Activated CD4-positive, alpha-beta T cell treated with anti-CD3 and anti-CD28 coated beads, Interleukin-2, amount 50 U/mL, for 1 hour (primary cell): ENCODE measurements around the gene NINJ2.
A peak's percentile ranks its signal among the peaks of the same experiment; 100 is the strongest.
"Not testable (repeated sequence)": the region's sequence is repeated elsewhere in the genome, so short reads cannot be mapped to it uniquely, and the experiment has no call there.

Experiments used
- DNase-seq: peaks from one replicate; pipeline ENCODE4 v3.0.0-alpha.2; 2020

NINJ2 gene

GRCh38 chr12:639988-640387 lies 23.3 kb downstream of the NINJ2 start:
- no peak for DNase-seq

- no peak for DNase-seq
Observed at GRCh38 chr12:639566-639965, 23.7 kb downstream of the NINJ2 start.

DNA sequence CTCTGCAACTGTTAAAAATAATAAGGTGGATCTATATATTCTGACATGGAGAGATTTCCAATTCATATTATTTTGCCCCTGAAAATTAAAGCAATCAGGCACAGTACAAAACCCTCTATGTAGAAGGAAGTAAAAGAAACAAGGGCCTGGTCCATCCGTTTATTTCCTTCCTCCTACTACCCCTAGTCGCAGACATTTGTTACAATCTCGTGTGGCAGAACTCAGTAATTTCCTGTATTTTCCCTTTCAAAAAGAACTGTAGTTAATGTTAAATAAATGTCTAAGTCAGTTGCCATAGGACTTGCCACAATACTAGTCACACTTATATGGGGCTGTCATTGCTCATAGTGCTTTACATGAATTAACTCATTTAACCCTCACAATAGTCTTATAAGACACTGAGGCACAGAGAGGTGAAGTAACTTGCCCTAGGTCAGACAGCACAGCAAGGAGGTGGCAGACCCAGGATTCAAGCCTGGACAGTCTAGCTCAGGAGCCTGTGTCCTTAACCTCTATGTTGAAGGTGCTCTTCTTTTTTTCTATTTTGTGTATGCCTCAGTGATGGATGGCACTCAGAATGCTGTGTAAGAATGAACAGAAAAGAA lies 24.2 kb downstream of the NINJ2 start:
- DNase-seq = no peak

GRCh38 chr12:636632-637031 lies 26.6 kb downstream of the NINJ2 start:
- no peak for DNase-seq

- DNase-seq = no peak
Observed at GRCh38 chr12:633731-634130, 29.5 kb downstream of the NINJ2 start.

DNA sequence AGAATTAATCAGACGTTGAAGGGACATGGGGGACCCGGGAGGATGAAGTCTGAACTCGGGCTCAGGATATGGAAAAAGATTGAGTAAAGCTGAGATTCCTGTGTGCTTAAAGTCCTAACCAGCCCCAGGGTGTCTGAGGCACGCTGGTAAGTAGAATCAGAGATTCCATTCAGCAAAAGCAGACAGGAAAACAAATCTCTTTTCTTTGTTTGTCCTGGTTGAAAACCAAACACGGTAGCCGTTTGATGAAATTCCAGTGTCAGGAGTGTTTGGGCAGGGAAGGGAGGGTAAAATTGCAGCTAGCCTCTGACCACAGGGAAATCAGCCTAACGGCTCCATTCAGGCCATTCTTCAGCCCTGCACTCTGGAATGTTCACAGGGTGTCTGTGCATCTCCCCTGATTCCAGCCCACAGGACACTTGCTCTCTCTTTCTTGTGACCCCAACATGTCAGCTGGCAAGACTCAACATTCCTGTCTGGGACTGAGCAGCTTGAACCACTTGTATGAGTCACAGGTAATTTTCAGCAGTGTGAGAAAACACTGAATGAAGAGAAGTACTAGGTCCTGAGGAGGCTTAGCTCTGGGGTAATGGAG lies 31.0 kb downstream of the NINJ2 start:
- DNase-seq = no peak

GRCh38 chr12:630656-631632 lies 32.3 kb downstream of the NINJ2 start:
- DNase-seq = peak; percentile 59

- DNase-seq = not testable (repeated sequence)
Observed at GRCh38 chr12:628742-629078, 34.5 kb downstream of the NINJ2 start.

DNA sequence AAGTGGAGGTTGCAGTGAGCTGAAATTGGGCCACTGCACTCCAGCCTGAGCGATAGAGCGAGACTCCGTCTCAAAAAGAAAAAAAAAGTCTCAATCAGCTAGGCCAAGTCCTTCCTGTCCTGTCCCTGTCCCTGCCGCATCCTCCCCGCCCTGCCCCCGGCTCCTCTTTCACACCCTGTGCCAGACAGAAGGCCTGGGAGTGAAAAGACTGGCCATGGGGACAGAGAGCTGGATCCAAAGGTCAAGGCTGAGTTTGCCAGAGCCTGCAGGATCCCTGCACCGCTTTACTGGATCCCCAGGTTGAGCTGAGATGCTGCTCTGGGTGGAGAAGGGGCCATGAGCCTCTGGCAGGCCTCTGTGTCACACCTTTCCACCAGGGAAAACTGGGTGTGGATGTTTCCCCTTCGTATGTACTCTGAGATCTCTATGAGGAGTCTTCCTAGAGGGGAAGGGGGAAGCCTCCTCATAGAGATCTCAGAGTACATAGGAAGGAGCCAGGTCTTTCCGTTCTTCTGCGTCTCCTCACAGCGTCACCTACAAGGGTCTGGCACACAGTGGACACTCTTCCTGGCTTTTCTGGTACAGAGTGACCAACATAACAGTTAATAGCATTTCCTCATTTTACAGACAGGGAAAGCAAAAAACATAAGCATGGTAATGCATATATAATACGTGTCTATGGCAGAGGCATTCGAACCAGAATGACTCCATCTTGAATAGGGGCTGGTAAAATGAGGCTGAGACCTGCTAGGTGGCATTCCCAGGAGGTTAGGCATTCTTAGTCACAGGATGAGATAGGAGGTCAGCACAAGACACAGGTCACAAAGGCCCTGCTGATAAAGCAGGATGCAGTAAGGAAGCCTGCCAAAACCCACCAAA lies 35.1 kb downstream of the NINJ2 start:
- no peak for DNase-seq

GRCh38 chr12:627285-627684 lies 36.0 kb downstream of the NINJ2 start:
- DNase-seq = no peak

DNA sequence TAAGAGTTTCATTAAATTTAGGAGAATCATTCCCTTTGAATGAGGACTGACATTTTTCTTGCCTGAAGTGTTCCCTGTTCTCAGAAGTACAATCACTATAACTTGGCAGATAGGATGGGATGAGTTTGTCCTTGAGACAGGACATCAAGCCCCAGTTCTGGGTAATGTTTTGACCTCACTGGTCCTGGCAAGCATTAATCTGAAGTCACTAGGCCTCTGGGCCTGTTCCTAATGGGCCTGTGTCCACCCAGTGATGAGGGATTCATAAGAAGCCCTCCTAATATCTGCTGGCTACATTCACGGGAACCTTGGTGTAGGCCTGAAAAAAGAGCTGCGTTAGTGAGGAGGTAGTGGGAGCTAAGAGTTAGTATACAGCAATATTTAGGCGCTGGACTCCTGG lies 37.2 kb downstream of the NINJ2 start:
- no peak for DNase-seq

DNA sequence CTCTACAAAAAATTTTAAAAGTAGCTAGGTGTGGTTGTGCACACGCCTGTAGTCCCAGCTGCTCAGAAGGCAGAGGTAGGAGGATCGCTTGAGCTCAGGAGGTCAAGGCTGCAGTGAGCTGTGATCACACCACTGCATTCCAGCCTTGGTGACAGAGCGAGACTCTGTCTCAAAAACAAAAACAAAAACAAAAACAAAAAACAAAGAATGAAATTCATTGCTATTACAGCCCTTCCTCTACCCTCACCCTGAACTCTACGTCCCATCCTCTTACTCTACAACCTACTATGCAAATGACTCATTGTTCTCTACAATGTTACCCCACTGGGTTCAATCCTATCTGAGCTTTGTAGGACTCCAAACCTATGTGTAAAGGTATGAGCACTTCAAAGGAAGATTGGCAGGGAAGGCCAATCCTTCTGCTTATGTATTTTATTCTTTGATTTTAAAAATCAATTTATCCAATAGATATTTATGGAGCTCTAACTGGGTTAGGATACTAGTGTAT lies 39.3 kb downstream of the NINJ2 start:
- no peak for DNase-seq

- DNase-seq = no peak
Observed at GRCh38 chr12:623172-623864, 39.9 kb downstream of the NINJ2 start.

DNA sequence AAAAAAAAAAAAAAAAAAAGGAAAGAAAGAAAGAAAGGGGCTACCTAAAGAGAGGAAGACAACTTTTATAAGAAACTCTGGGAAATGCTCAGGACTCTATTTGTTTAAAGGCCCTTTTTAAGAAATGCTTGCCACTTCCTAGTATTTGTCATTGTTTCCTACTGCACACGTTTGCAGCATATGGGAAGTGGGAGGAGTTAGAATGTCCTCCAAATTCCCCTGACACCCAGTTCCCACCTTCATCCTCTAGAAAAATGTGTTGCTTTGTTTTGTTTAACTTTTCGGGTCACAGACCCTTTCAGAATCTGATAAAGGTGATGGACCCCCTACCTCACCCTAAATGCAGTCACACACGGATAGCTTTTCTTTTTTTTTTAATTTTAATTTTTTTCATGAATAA lies 40.8 kb downstream of the NINJ2 start:
- DNase-seq = no peak

DNA sequence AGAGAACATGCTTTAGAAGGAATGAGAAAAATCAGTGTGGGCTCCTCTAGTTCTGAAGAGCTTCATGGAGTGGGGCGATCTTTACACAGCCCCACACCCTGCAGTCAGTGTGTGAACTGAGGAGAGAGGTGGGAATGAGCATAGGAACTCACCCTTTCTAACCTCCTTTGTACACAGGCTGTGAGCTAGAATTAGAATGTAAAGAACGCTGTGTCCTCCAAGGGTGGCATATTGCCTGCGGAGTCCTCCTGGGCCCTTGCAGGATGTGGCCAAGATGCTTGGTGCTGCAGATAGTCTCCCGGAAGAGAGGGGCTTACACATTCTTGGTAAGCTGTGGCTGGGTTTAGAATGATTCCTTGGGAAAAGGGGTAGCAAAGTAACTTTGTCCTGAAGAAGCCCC lies 43.9 kb downstream of the NINJ2 start:
- DNase-seq = no peak

DNA sequence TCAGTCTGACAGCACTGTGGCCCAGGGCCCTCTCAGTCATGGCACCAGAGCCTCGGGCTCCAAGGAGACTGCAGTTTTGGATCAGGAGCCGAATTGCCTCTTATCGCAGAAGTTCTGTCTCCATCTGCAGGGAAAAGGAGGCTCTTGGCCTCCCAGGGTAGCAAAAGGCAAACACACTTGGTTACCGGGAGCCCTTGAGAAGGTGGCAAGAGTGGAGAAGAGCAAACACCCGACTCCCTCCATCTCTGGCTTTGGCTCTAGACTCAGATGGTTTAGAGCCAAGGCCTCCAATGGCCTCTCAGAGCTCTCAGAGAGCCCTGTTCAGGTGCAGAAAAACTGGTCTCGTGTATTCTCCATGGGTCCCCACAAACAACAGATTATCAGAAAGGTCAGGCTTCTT lies 44.6 kb downstream of the NINJ2 start:
- no peak for DNase-seq

GRCh38 chr12:617304-617915 lies 45.8 kb downstream of the NINJ2 start:
- no peak for DNase-seq

DNA sequence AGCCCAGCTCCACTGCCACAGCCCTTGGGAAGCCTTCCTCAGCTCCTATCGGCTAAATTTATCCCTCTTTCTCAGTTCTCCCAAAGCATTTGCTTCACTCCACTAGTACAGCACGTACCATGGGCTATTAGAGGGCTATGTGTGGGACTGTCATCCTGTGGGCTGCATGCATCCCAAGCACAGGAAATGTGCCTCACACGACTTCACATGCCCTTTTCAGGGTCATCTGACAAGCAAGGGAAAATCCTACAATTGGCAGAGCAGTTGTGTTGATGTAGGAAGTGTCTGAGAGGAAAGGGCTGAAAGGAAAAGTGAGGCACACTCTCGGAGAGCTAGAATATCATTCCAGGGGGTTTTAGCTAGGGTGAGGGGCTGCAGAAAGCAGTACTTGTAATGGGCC lies 47.6 kb downstream of the NINJ2 start:
- DNase-seq = no peak

DNA sequence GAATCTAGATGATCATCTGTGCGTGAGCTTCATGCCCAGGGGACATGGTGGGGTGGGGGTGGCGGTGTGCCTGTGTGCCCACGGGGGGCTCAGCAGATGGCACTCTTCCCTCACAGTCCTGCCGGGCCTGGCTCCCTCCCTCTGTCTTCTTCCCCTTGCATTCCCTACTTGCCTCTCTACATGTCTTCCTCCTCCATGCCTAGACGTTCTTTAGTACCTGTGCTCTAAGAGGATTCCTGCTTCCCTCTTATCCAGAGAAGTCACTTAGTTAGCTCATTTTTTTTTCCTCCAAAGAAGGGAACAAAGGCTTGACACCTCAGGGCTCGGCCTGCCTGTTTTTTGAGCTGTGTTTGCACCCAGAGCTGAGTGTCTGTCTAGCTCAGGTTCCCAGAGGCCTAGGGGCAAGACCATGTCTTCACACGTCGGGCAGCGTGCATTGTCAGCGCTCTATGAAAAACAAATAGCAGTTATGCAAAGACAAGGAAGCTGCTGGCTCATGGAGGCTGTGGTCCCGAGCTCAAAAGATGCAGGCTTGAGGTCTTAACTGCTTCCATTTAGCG lies 48.8 kb downstream of the NINJ2 start:
- DNase-seq = no peak

DNA sequence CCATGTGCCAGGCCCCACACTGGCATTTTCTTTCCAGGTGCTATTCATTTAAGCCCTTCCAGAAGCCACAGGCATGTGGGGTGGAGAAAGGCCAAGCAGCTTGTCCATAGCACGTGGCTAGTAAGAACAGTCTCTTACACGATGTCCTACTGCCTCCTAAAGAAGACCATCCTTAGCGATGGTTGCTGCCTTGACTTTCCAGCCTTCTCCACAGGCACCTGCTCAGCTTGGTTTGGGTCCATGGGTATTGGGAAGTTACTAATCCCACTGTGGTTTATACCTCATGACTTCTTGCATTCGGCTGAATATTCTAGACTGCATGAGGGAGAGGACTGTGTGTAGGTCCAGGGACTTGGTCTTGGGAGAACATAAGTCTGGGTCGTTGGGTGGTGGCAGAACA lies 49.2 kb downstream of the NINJ2 start:
- no peak for DNase-seq

- DNase-seq = no peak
Observed at GRCh38 chr12:612886-613285, 50.4 kb downstream of the NINJ2 start.

DNA sequence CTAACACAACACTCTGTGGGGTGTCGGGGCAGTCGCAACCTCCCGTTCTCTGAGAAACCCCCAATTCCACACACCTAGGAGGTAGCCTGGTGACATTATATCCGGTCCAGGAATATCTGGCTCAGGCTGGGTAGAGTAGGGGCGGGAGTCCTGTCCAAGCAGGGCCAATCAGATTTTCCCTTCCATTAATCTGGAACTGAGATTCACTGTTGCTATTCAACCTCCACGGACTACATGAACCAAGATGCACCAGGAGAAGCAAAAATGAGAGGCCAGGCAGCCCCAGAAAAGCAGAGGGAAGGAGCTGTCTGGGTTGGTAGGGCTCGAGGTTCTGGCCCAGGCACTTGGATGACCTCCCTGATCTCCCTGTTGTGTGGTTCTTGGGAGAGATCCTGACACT lies 51.0 kb downstream of the NINJ2 start:
- DNase-seq = no peak
